ENCODE measurements around the gene EFNB2.

The EFNB2 gene

DNA sequence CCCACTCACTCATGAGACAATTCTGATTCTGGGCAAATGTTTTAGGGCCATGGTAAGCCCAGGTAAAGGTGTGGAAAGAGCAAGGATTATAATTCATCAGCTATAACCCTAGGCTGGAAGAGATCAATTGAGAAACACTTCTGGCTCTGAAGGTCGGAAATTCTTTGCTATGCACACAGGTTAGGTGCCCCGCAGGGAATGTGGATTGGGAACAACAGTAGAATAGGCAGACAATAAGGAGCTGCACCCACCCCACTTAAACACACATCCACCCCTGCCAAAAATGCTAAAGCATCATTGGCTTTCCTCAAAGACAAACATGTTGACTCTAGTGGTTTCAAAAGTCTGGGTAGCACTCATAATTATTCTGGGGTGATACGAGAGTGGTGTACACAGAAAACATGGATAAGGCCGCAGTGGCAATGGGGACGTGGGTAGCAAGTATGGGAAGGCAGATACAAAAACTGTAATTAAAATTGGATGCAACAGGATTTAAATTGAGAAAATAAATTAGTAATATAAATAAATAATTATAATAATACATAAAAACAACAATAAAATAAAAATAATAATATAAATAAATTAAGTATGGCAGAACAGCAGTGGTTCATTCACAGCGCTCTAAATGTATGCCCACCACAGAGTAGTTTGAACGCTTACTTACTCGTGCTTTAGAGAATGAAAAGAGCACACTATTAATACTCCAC, 8.6 kb downstream of the EFNB2 start:
- no peak for DNase-seq (ENCODE audit: low read depth in 2 of 3, low spot score in 2 of 3)

DNA sequence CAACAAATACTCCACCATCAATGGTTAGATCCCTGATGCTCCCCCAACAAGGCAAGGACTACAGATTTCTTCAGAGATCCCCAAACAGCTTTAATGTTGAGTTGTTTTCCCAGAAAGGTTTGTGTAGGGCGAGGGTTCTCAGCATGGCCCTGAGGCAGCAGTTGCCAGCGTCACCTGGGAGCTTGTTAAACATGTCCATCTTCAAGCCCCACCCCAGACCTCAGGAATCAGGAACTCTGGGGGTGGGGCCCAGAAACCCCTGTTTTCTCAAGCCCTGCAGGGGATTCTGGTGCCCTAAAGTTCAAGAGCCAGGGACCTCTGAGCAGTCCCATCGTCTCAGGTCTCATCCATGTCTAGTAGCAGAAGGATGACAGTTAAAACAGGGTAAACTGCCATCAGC, 9.6 kb downstream of the EFNB2 start:
- DNase-seq (ENCODE audit: low read depth in 2 of 3, low spot score in 2 of 3) = no peak

DNA sequence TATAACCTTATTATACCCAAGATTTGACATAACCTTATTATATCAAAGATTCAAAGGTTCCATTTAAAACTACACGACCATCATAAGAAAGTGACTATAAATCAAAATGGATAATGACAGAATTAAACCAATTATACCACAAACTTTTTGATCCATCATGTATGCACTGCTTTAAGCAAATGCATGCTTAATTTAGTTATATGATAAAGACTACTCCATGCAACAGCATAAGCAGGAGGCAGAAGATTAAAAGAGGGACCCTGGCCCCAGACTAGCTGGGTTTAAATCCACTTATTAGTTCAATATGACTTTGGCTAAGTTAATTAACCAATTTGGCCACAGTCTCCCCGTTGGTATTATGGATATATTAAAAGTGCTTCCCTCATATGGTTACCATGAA, 11.4 kb downstream of the EFNB2 start:
- DNase-seq (ENCODE audit: low read depth in 2 of 3, low spot score in 2 of 3) = no peak

DNA sequence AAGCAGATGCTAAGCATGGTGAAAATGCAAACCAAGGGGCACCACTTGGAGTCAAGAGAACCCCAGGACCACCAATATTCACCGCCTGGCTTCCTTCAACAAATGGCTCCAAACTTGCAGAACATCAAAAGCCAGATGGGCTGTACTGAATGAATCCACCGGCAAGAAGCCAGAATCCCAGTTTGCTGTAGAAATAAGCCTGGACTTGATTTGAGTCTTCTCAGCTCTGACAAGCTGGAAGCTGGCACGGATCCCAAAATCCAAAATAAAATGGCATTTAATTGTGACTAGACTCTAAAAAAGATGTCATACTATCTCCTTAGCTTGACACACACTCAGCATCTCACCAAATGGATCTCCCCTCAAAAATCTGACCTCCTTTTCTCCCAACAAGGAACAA, 11.9 kb downstream of the EFNB2 start:
- no peak for DNase-seq (ENCODE audit: low read depth in 2 of 3, low spot score in 2 of 3)

DNA sequence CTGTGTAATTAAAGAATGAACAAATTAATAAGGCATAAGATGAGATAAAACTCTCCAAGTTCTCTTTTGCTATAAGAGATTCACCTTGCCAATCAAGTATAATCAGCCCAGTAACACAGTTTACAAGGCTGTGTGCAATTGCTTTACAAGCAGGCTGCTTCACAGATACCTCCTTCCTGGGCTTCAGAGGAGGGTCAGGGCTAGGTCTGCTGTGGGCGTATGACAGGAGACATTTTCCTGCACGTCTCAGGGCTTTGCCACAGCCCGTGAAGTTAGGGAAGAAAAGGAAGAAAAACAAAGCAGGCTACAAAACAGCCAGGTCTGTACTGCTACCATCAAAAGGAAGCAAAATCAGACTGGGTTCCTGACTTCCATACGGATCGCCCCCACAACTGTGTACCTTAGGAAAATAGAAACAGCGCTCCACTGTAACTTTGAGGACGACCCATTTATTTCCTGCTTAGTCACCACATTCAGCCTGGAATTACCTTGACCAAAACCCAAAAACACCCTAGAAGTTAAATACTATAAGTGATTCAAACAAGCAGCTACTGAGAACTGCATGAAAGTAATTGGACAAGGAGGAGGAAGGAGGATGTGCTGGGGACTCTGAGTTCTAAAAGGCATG, 12.4 kb downstream of the EFNB2 start:
- no peak for DNase-seq (ENCODE audit: low read depth in 2 of 3, low spot score in 2 of 3)

DNA sequence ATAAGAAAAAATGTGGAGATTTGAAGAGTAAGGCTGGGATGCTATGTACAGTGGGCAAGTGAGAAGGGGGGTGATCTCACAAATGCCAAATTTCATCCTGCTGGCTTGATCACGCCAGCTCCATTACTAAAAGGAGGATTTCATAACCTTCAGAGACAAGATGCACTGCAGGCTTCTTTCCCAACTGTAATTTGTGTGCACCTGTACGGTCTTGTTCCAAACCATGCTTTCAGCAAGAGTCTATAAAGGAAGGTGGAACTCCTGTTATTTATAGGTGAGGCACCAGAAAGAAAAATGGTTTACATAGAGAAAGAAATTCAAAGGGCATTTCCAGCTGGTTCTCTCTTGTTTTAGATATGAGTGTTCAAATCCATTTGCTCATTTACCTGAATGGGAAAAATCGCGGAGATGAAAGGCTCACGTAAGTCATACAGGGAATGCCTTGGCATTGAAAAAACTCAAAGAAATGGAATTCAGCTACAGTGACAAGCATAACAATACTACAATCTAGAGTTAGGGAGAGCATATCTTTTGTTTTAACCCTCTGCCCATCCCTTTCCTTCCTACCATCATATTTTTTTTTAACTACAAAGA, 13.3 kb downstream of the EFNB2 start:
- no peak for DNase-seq (ENCODE audit: low read depth in 2 of 3, low spot score in 2 of 3)

DNA sequence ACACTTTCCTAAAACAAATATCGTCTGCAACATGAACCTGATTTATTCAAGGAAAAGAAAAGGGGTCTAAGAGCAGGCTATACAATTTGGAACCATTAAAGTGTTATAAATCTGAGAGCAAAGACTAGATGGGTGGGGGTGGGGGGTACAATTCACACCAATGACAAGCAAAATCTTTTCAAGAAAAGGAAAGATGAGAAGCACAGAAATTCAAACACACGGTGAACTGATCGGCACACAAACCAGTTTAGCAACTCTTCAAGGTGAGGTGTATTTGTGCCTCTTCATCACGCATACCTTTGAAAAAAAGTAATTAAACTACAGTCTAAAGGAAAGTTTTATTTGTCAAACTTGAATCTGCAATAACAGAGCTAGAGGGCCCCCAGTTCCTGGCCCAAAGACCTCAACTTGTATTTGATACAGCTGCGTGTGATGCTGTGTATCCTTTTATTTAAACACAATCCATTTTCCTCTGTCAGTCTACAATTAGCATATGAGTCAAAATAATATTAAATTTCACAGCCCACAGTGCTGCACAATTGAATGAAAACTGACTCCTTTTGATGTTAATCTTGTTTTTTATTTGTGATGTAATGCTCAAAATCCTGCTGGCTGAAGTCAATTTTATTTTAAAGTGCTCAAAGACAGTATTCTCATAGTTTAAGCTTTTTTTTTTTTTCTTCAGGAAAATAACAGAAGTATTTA, 14.2 kb downstream of the EFNB2 start:
- no peak for DNase-seq (ENCODE audit: low read depth in 2 of 3, low spot score in 2 of 3)

DNA sequence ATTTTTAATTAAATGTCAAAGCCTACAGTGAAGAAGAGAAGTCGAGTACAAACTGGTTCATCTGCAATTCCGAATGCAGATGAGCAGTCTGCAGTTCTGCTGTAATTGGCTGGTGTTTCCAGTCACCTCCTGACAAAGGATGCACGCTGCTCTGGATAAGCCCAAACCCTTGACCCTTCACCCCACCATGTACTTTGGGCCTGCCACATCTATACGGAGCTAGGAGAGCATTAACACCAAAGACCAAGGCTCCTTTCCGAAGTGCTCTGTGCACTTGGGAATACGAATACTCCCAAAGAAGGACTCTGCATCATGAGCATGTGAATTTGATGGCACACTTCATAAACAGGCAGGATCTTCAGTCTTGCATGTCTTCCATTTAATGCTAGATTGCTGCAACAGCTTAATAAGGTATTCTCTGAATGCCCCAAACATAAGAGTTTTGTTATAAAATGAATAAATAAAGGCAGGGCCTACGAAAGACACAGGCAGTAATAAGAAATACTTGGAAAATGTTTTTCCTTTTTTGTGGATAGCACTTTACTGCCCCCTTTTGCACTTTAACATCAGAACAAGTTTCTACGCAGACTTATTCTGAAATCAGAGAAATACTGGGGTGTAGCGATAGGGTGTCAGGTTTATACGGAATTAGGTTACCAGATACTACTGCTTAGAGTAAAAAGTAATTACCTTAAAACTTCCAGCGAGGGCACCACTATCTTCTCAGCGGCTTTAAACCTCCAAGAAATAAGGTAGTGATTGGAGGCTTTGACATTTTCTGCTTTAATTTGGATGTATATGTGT, 15.0 kb downstream of the EFNB2 start:
- DNase-seq (ENCODE audit: low read depth in 2 of 3, low spot score in 2 of 3) = no peak

DNA sequence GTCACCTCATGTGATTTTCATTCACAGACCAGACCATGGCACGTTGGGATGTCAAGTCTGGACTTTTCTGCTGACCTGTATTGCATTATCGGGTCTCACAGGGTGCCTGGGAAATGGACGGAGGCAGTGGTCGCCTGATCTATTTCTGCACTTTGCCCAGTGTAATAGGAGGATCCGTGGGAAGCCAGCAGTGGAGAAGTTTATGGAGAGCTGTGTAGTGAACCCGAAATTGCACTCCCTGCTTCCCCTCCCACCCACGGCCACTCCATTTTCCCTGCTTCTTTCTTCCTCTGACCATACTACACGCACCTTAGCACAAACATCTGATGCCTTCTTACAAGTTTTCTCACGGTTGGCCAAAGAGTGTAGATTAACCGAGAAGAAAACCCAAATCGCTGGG, 16.9 kb downstream of the EFNB2 start:
- no peak for DNase-seq (ENCODE audit: low read depth in 2 of 3, low spot score in 2 of 3)

DNA sequence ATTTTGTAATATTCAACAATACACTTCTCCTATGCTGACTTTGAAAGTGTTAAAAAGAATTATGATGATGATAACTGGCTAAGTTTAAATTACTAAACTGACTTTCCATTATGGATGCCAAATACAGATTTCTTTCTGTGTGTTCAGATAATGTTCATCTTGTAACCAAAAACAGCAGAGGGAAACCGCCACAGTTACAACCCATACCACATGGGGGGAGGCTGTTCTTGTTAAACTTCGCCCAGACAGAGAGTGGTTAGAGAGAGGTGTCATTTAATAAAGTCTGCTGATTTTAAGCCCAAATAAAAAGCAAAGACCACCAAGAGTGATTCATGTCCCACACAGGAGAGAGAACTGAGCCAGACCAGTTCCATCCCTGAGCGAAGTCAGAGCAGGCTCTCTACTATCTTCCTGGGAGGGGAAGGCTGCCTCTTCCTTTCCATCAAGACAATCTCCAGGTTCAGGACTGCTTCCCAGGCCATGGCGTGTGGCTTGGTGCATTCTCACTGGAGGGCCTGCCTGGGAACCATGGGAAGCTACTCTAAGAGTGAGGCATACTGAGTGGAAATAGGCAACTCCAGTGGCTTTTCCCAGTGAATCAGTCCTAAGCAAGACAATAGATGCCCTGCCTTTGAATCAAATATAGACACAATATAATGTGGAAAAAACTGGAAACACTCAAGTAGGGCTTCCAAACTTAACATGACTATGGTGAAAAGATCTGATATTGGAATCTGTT, 18.2 kb downstream of the EFNB2 start:
- DNase-seq (ENCODE audit: low read depth in 2 of 3, low spot score in 2 of 3) = no peak

DNA sequence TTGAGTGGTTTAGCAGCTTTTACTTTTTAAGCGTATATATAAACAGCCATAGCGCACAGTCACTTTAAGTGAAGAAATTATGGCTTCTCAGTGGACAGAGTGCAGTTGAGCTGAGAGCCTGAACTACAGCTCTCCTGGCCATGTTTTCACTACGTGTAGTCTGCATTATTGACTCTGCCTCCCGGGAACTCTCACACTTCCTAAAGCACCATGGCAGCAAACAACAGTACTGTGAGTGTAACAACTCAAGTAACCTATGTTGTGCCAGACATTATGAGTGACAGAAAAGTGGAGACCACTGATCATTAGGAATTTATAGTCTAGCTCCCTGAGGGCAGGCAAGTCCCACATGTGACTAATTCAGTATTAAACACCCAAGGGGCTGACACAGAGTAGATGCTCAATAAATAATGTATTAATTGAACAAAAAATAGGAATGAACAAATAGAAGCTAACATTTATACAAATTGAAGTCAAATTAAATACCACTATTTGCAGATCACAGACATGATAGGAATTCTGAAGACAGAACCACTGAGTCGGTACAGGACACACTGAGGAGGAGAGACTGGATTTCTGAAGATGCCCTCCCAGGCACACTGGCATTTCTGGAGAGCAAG, 19.7 kb downstream of the EFNB2 start:
- no peak for DNase-seq (ENCODE audit: low read depth in 2 of 3, low spot score in 2 of 3)

DNA sequence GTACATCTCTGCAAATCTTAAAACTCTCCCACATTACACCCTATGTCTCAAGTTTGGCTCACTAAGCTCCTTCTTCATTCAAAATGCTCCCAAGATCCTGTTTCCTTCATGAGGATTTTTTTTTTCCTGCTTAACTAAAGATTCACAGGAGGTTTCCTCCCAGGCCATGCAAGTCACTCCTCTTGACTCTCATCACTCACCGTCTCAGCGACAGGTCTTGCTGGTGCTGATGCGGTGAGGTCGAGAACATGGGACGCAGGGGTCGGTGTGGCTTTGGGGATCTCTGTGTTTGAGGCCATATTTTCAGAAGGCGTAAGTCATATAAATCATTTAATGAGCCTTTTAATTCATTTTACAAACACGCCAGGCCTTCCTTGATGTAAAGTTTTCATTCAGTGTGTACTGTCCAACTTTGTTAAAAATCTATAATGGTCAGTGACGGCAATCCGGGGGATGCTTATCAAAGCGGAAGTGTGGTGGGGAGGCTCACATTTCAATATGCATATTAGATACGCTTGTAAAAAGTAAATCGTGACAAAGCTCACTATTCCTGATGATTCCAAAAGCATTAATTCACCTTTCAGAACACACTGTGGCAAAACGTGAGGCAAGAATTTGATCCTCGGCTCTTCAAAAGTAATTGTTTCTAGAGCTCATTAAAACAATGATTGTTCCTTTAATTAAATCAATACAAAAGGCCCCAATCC, 20.4 kb downstream of the EFNB2 start:
- no peak for DNase-seq (ENCODE audit: low read depth in 2 of 3, low spot score in 2 of 3)

DNA sequence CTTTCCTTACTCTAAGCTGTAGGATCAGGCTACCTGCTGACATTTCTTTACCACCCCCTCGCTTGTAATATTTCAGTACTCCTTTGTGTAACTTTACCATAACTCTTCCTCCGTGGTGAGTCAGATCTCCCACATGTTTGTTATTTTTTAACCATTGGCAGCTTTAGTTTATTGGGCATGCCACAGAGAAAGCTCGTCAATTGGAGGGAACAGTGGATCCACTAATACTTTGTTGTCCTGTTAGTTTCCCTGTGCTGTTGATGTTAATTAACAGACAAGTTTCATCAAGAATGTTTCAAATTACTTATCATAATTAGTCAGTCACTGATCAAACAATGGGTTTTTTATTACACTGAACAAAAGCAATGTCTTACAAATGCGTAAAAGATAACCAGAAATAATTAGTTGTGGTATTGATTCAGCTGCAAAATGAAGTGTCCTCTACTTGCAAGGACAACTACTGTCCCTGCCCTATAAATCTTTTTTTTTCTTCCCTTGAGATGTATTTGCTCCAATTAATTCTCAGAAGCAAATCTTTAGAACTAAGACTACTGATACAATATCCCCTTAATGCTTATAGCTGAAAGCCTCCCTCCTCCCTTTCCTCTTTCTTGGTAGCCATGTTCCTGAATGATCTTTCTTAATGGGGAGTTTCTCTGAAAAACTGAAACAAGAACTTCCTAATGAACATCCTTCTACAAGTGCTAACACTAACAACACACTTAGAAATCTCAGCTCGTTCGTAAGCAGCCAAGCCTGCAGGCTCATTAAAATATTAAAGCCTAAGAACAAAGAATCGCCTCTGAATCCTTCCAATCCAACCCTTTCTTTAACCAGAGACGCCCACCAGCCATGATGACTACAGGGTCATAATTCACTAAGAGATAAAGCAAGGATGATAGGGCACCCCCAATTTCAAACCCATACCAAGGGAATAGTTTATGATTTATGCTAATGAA, 22.2 kb downstream of the EFNB2 start:
- DNase-seq (ENCODE audit: low read depth in 2 of 3, low spot score in 2 of 3) = no peak

DNA sequence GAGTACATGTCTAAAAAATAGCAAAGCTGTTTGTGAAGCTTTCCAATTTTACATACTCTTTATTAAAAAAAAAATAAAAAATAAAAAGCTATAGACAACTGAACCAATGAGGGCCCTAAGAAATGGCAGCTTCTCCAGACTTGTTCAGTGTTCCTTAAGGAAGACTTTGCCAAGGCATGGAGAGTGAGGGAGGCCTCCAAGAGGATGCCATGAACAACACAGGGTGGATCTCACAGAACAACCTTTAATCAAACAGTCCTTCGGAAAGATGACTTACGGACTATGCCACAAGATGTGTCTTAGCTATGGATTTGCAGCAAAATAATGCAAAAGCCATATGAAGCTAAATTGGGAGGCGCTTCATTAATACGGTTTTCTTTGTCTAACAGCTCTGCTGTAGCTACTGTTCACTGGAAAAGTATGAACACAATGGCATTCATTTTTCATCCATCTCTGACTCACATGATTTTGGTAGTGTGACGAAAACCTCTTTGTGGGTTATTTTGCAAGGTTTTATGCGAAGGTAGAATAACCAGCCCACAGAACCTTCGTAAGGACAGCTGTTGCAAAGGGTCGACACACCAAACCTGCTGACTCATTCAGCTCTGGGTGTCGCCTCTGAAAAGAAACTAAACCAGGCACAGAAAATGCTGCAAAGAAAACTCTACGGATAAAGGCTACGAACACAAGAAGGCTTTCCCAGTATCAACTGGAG, 27.7 kb downstream of the EFNB2 start:
- no peak for DNase-seq (ENCODE audit: low read depth in 2 of 3, low spot score in 2 of 3)

DNA sequence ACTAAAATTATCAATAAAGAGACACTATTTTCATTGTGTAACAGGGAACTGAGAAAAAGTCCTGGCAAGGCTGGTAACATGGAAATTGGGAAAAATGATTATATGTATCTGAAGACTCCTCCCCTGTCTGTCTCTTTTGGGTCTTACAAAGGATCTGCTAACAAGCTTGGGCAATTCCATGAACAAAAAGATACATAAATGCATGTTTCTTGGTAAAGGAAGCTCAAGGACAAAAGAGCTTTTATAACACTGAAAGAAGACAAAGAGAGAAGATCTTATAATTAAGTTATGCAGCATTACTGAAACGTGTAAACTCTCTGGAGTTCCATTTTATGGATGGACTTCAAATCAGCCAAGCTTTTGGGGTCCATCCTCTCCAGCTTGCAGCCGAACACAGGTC, 29.2 kb downstream of the EFNB2 start:
- no peak for DNase-seq (ENCODE audit: low read depth in 2 of 3, low spot score in 2 of 3)

DNA sequence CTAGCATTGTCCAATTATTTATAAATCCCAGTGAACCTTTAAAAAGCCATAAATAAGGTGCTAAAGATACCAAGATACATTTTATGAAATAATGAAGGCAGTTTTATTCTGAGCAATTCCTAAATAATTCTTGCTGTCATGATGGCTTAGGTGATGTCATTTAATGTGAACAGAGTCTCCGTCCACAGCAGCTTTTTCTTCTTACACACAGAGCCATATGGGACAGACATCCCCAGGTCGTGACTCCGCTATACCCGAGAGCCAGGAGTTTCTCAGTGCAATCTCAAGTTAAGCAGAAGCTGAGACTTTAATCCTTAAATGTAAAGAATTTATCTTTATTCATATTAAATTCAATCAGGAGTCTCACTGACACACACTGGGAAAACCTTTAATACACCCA, 29.7 kb downstream of the EFNB2 start:
- DNase-seq (ENCODE audit: low read depth in 2 of 3, low spot score in 2 of 3) = no peak

DNA sequence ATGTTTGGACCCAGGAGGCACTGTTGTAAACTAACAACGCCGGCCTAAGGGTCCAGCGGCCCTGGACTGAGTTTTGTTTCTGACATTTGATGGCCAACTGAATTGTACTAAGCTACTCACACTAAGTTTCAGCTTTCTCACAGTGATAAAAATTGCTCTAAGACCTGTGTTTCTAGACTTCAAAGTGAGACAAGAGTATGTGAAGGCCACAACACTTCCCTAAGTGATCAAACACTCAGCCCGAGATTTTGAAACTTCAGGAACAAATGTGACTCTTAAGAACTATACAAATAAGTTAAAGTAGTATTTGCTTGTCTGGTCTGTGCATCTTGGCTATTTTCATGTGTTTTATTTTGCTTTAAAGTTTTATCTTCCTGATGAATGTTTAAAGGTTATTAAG, 30.2 kb downstream of the EFNB2 start:
- DNase-seq (ENCODE audit: low read depth in 2 of 3, low spot score in 2 of 3) = no peak

Data from activated CD8-positive, alpha-beta memory T cell treated with anti-CD3 and anti-CD28 coated beads for 48 hours (primary cell).